GM21381 (cell line): ENCODE results near the gene PTGER3.
"Not testable (repeated sequence)": the region's sequence is repeated elsewhere in the genome, so short reads cannot be mapped to it uniquely, and the experiment has no call there.

Experiments used
- ATAC-seq: cut with Tn5 transposase; IDR thresholded peaks from one replicate; pipeline ENCODE4 v1.9.1; 2021; ENCODE audit warnings: mild to moderate bottlenecking, moderate library complexity; ENCODE audit not compliant: unreplicated experiment

The PTGER3 gene

DNA sequence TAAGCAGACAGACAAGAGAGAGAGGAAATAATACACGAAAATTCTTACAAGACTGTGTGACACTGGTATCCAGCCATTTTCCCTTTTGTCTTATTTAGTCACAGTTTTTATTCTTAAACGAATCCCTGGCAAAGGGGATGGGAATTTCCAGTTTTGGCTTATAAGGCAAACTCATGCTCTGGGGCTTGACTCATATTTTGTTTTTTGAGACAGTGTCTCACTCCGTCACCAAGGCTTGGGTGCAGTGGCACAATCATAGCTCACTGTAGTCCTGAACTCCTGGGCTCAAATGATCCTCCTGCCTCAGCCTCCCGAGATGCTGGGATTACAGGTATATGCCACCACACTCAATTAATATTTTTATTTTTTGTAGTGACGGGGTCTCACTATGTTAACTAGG lies 31.9 kb downstream of the PTGER3 start:
- ATAC-seq, result no peak

- ATAC-seq, result no peak
These were observed 33.4 kb downstream of the PTGER3 start for GRCh38 chr1:71014178-71014579.

GRCh38 chr1:71002709-71003475 lies 44.7 kb downstream of the PTGER3 start:
- ATAC-seq, result no peak

DNA sequence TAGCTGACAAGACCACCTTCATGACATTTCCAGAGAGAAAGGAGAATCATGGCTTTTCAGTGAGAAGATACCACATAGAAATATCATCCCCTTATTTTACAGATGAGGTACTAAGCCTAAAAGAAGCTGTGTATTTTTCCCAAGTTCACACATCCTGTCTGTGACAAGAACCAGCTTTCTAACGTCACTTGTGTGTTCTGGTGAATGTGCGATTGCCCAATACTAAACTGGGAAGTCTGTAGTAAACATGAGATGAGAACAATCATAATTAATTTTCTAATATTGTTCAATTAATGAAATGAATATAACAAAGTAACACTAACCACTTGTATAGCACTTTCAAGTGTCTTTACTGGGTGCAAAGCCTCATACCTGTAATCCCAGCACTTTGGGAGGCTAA lies 46.0 kb downstream of the PTGER3 start:
- ATAC-seq, result no peak

DNA sequence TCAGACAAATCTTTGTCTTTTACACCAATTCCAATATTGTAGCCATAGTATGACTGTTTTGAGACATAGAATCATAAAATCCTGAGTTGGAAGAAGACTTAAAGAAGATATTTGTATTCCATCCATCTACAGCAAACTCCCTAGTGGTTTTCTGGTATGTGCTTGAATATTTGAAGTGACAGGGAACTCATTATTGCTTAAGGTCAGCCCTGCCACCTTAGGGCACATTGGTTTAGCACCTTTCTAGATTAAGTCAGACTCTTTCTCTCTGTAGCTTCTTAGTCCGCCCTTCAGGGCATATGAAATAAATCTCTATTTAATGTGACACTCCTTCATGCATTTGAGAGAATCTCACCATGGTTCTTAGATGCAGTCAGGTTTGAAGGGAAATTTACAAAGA lies 49.8 kb downstream of the PTGER3 start:
- ATAC-seq, result no peak

GRCh38 chr1:70994753-70995268 lies 52.8 kb downstream of the PTGER3 start:
- no peak for ATAC-seq

DNA sequence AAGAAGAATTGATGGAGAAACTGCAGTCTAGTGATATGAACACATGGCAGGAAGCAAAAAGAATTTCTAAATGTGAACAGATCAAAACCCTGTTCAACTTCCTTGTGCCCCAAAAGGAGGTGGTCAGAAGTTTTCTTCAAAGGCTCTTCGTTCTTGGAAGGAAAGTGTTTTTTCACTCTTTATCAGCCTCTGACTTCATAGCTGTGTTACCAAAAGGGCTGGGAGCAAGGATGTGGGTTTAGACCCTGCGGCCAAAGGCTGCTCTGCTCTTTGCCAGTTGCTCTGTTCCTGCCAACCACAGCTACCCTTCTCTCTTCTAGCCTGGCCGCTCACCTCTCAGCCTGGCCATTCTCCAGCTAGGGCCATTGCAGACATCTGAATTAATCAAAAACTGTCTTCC lies 53.8 kb downstream of the PTGER3 start:
- no peak for ATAC-seq

- no peak for ATAC-seq
These were observed 55.1 kb downstream of the PTGER3 start for GRCh38 chr1:70992521-70992920.

DNA sequence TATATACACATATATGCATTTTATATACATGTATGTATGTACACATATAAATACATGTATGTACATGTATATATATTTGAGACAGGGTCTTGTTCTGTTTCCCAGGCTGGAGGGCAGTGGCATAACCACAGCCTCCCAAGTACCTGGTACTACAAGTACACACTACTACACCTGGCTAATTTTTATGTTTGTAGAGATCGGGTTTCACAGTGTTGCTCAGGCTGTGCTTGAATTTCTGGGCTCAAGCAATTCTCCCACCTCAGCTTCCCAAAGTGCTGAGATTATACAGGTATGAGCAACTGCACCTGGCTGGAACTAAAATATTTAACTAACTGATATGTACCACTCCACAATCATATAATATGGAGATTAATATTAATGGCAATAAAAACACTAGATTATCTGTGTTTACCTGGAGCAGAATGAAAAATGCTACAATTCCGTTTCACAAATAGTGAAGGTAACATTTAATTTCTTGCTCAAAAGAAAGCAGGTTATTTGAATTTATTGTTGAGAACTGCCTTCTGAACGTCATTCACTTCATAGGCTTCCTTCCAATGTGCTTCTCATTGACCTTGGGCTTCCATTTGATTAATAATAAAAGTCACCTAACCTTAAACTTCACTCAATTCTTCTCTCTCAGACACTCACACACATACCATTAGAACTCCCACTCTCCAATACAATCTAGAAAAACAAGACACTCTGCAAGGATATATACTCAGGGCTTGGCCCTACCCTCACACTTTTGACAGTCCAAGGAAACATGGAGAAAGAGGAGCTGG lies 57.0 kb downstream of the PTGER3 start:
- no peak for ATAC-seq

- no peak for ATAC-seq
These were observed 60.1 kb downstream of the PTGER3 start for GRCh38 chr1:70987497-70987896.

GRCh38 chr1:70985776-70986225 lies 61.8 kb downstream of the PTGER3 start:
- ATAC-seq, result not testable (repeated sequence)

DNA sequence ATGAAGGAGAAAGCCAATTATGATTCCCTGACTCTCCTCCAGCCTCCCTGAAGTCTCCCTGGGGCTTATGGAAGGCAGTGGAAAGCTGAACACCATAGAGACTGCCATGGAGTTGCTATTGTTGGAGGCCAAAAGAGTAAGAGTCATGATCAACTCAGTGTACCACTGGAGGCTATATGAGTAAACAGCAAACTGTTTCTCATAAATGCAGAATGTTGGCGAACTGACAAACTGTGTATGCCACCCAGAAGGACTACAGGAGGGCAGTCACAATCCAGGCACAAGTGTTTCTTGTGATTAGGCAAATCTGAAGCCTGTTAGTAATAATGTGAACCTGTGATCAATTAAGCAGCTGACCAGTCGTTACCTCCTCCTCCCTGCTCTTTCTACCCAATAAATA lies 62.3 kb downstream of the PTGER3 start:
- not testable (repeated sequence) for ATAC-seq

GRCh38 chr1:70980361-70980760 lies 67.3 kb downstream of the PTGER3 start:
- no peak for ATAC-seq

GRCh38 chr1:70979881-70980280 lies 67.7 kb downstream of the PTGER3 start:
- ATAC-seq, result no peak

- no peak for ATAC-seq
These were observed 68.3 kb downstream of the PTGER3 start for GRCh38 chr1:70979313-70979712.

- no peak for ATAC-seq
These were observed 69.0 kb downstream of the PTGER3 start for GRCh38 chr1:70978623-70979022.

DNA sequence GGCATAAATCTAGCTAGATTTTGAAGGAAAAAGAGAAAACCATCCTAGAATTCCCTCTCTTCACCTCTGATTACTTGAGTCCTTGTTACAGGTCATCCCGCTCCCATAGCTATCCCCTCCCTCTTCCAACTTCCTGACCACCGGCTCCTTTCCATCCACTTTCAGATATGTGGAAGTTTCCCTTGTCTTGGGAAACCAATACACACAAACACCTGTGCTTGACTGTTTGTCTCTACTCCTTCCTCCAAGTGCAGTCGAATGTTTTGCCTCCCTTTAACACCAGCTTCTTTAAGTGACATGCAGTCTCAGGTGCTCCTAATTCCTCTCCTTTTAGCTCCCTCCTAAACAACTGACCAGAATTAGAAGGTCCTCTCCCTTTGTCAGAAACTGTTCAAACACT lies 70.0 kb downstream of the PTGER3 start:
- ATAC-seq, result no peak

DNA sequence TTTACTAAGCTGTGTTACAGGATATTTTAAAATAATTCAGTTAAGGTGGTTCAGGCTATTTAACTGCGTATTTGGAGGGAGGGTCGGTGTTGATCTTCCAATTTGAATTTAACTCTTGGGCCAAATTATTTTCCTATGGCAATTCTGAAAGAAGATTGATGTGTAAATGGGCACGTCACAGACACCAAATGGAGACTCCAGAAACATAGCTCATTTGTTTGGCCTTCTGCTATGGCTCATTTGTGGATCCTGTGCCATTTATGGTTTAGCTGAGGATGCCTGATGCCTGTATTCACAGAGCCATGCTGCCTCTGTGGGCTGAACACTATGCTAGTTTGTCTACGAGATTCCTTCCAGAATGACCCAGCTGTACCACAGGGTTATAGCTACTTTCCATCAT lies 70.6 kb downstream of the PTGER3 start:
- no peak for ATAC-seq

GRCh38 chr1:70973754-70974153 lies 73.9 kb downstream of the PTGER3 start:
- ATAC-seq, result no peak

DNA sequence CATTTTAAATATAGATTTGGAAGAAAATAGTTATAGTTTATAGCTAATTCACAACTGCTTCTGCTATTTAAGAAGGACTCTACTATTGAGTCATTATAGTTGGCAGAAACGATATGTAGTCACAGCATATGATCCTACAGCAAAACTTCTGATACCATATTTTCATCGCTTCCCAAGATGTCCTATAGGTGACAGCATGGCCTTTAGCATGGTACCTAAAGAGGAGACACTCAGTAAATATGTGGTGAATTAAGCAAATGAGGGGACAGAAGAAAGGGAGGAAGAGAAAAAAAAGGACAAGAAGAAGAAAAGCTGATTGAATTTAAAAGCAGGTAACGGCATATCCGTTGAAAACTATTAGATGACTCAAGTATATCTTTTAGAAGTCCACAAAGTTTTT lies 77.2 kb downstream of the PTGER3 start:
- no peak for ATAC-seq

GRCh38 chr1:70966018-70966638 lies 81.5 kb downstream of the PTGER3 start:
- ATAC-seq, result peak; percentile 57

DNA sequence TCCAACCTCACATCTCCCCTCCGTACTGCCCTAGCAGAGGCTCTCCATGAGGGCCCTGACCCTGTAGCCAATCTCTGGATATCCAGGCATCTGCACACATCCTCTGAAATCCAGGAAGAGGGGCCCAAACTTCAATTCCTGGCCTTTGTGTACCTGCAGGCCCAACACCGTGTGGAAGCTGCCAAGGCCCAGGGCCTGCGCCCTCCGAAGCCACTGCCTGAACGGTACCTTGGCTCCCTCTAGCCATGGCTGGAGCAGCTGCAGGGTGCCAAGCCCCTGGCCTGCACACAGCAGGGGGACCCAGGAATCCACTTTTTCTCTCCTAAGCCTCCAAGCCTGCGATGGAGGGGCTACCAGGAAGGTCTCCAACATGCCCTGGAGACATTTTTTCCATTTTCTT lies 84.2 kb downstream of the PTGER3 start:
- no peak for ATAC-seq
